ENCODE measurements around the gene GDPD2.

Gene GDPD2

GRCh38 chrX:70444946-70445656 lies 22.0 kb downstream of the GDPD2 start:
- no peaks in the 10 kb centered on the region for H3K9me3 Mint-ChIP-seq
- no peaks in the 10 kb centered on the region for H3K36me3 Mint-ChIP-seq (ENCODE audit: insufficient read depth)
- H3K4me3 Mint-ChIP-seq = peak overlapping the region; percentile 53
- H3K27ac Mint-ChIP-seq (ENCODE audit: low read depth) = no peak overlapping the region
- DNase-seq (ENCODE audit: low spot score in 2 of 2) (no peak), ATAC-seq (replicated peaks; ENCODE audit: extremely low read depth, poor library complexity, severe bottlenecking) (peak; percentile 49)
- H3K27me3 Mint-ChIP-seq = peaks cover 35% of the 10 kb centered on the region
- H3K4me1 Mint-ChIP-seq = no peaks in the 10 kb centered on the region

DNA sequence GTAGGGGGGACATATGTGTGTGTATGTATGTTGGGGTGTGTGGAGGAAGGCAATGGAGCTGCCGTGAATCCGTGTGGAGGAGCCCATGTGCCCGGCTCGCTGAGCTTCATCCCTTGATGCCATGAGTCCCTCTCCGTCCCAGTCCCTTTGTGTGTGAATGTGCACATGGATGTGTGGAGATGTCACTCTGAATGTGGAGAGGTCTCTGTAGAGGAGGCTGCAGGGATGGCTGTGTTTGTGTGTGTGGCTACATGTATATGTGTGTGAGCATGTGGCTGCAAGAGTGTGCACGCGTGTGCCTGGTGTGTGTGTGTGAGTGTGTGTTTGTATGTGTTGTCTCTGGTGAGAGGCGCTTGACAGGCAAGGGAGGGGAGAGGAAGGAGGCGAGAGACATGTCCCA lies 22.8 kb downstream of the GDPD2 start:
- no peak for ATAC-seq (replicated peaks; ENCODE audit: extremely low read depth, poor library complexity, severe bottlenecking)
- peaks cover 26% of the 10 kb centered on the region for H3K27me3 Mint-ChIP-seq
- H3K4me3 Mint-ChIP-seq = peak overlapping the region; percentile 38

GRCh38 chrX:70446380-70447350 lies 23.6 kb downstream of the GDPD2 start:
- Mint-ChIP-seq H3K4me3 (no peak overlapping the region), H3K27ac (ENCODE audit: low read depth) (no peak overlapping the region)

More for the DNA sequence above, 22.8 kb downstream of the GDPD2 start:
- Mint-ChIP-seq H3K36me3 (ENCODE audit: insufficient read depth) (no peaks in the 10 kb centered on the region), H3K9me3 (no peaks in the 10 kb centered on the region), H3K27ac (ENCODE audit: low read depth) (no peak overlapping the region), H3K4me1 (no peaks in the 10 kb centered on the region)
- DNase-seq (ENCODE audit: low spot score in 2 of 2) = no peak

DNA sequence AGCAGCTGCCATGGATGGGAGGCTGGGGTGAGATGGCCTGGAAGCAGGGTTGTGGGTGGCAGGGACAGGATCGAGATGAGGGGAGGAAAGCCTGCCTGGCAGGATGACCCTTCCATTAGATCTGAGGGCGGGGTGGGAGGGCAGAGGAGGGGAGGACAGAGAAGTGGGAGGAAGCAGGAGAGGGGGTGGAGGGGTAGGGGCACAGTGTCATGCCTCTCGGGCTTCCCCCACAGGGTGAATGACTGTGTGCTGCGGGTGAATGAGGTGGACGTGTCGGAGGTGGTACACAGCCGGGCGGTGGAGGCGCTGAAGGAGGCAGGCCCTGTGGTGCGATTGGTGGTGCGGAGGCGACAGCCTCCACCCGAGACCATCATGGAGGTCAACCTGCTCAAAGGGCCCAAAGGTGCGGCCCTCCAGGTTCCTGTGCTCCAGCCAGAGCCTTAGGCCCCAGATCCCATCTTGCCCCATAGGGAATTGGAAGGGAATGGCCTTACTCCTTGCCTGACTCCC lies 26.4 kb downstream of the GDPD2 start:
- no peak for ATAC-seq (replicated peaks; ENCODE audit: extremely low read depth, poor library complexity, severe bottlenecking)
- H3K27me3 Mint-ChIP-seq = peaks cover 7% of the 10 kb centered on the region

More at GRCh38 chrX:70446380-70447350, 23.6 kb downstream of the GDPD2 start:
- ATAC-seq (replicated peaks; ENCODE audit: extremely low read depth, poor library complexity, severe bottlenecking) = no peak
- no peaks in the 10 kb centered on the region for H3K9me3 Mint-ChIP-seq
- H3K27me3 Mint-ChIP-seq = peaks cover 19% of the 10 kb centered on the region
- no peak for DNase-seq (ENCODE audit: low spot score in 2 of 2)
- no peaks in the 10 kb centered on the region for H3K4me1 Mint-ChIP-seq
- H3K36me3 Mint-ChIP-seq (ENCODE audit: insufficient read depth) = no peaks in the 10 kb centered on the region

DNA sequence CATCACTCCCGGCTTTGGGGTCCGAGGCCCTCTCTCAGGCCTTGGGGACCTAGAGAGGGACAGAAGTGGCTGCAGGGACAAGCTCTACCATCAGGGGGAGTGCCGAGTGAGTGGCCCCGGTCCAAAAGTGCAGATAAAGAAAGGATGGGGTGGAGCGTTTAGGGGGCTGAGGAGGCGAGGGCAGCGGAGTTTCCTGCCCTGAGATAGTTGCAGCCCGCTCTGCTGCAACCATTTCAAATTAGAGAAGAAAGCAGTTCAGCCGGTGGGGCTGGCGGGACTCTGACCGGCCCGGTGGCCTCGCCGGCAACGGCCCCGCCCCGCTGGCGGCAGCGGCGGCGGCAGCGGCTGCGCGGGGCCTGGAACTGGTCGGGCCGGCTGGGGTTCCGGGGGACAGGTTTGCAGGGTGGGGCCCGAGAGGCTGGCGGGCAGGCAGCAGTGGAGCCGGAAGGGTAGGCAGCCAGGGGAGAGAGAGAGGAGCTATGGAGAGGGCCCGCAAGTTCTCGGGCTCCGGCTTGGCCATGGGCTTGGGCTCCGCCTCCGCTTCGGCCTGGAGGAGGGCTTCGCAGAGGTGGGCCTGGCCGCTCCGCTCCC lies 29.1 kb downstream of the GDPD2 start:
- ATAC-seq (replicated peaks; ENCODE audit: extremely low read depth, poor library complexity, severe bottlenecking) (peak; percentile 43), DNase-seq (ENCODE audit: low spot score in 2 of 2) (peak; percentile 27 to 43)

More for the DNA sequence above, 26.4 kb downstream of the GDPD2 start:
- DNase-seq (ENCODE audit: low spot score in 2 of 2) = no peak
- no peak overlapping the region for H3K27ac Mint-ChIP-seq (ENCODE audit: low read depth)
- H3K4me3 Mint-ChIP-seq = no peak overlapping the region
- H3K36me3 Mint-ChIP-seq (ENCODE audit: insufficient read depth) = peaks cover 1% of the 10 kb centered on the region
- peaks cover 27% of the 10 kb centered on the region for H3K4me1 Mint-ChIP-seq
- no peaks in the 10 kb centered on the region for H3K9me3 Mint-ChIP-seq

DNA sequence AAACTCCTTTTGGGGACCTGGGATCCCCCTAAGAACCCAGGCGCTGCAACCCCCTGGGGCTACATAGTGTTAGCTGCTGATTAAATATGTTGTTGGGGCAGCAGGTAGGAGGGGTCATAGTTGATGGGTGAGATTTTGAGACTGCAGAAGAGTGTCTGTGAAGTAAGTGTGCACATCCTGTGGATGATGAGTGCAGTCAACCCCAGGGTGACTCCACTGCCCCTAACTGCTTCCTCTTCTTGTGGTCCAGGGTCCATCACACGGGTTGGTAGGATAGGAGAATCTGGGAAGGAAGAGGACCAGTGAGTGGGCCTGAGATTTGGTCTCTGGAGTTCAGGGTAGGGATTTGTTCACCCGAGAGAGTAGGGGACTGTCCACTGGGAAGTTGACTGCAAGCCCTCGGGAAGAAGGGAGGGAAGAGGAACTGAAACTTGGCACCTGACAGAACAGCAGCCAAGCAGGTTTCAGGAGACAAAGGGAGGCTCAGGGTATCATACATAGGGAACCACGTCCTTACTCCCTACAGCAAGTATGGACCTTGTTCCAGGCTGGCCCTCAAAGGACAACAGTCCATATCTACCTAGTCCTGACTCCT lies 30.0 kb downstream of the GDPD2 start:
- peak overlapping the region; percentile 86 for H3K4me3 Mint-ChIP-seq
- no peaks in the 10 kb centered on the region for H3K27me3 Mint-ChIP-seq
- peak overlapping the region; percentile 90 for H3K27ac Mint-ChIP-seq (ENCODE audit: low read depth)
- H3K9me3 Mint-ChIP-seq = no peaks in the 10 kb centered on the region
- DNase-seq (ENCODE audit: low spot score in 2 of 2) (no peak), ATAC-seq (replicated peaks; ENCODE audit: extremely low read depth, poor library complexity, severe bottlenecking) (no peak)
- H3K4me1 Mint-ChIP-seq = peaks cover 49% of the 10 kb centered on the region
- H3K36me3 Mint-ChIP-seq (ENCODE audit: insufficient read depth) = peaks cover 8% of the 10 kb centered on the region

More for the DNA sequence above, 29.1 kb downstream of the GDPD2 start:
- Mint-ChIP-seq H3K36me3 (ENCODE audit: insufficient read depth) (peaks cover 8% of the 10 kb centered on the region), H3K9me3 (no peaks in the 10 kb centered on the region), H3K4me1 (peaks cover 48% of the 10 kb centered on the region), H3K4me3 (peak overlapping the region; percentile 84), H3K27ac (ENCODE audit: low read depth) (peak overlapping the region; percentile 90), H3K27me3 (no peaks in the 10 kb centered on the region)

DNA sequence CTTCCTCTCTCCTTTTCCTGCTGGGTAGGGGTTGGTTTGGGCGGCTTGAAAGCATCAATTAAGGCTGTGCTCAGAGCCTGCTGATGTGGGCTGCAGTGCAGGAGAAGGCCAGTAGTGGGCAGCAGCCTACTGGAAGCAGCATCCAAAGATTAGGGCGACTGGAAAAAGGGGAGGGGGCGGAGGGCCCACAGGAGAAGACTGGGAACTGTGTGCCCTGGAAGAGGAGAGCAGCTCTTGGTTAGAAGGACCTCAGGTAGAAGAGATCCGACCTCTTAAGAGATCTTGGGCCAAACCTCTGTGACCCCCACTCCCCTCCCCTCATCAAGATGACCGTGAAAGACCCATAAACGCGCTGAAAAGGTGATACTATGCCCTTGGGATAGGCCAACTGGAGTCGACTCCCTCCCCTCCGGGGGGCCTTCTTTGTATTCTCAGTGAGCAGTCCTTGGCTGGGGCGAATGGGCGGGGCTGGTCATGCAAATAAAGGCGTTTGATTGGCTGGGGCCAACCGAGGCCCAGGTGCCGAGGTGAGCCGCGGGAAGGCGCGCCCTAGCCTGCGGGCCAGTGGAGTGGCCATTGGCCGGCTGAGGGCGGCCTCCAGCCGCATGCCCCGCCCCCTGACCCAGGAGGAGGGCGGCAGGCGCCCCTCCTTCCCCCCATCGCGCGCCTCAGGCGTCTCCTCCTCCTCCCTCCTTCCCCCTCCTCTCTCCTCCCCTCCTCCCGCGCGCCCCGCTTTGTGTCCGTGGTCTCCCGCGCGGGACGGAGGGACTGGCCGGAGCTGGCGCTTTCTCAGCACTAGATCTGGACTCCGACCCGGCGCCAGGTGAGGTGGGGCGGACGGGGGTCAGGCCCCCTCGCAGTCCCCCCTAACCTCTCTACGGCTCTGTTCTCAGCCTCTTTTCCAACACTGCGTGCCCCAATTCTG lies 31.6 kb downstream of the GDPD2 start:
- Mint-ChIP-seq H3K4me3 (peak overlapping the region; percentile 86), H3K27me3 (no peaks in the 10 kb centered on the region), H3K9me3 (no peaks in the 10 kb centered on the region), H3K4me1 (peaks cover 49% of the 10 kb centered on the region), H3K27ac (ENCODE audit: low read depth) (peak overlapping the region; percentile 93), H3K36me3 (ENCODE audit: insufficient read depth) (peaks cover 8% of the 10 kb centered on the region)
- ATAC-seq (replicated peaks; ENCODE audit: extremely low read depth, poor library complexity, severe bottlenecking) (peak; percentile 68), DNase-seq (ENCODE audit: low spot score in 2 of 2) (peak; percentile 45 to 55)

DNA sequence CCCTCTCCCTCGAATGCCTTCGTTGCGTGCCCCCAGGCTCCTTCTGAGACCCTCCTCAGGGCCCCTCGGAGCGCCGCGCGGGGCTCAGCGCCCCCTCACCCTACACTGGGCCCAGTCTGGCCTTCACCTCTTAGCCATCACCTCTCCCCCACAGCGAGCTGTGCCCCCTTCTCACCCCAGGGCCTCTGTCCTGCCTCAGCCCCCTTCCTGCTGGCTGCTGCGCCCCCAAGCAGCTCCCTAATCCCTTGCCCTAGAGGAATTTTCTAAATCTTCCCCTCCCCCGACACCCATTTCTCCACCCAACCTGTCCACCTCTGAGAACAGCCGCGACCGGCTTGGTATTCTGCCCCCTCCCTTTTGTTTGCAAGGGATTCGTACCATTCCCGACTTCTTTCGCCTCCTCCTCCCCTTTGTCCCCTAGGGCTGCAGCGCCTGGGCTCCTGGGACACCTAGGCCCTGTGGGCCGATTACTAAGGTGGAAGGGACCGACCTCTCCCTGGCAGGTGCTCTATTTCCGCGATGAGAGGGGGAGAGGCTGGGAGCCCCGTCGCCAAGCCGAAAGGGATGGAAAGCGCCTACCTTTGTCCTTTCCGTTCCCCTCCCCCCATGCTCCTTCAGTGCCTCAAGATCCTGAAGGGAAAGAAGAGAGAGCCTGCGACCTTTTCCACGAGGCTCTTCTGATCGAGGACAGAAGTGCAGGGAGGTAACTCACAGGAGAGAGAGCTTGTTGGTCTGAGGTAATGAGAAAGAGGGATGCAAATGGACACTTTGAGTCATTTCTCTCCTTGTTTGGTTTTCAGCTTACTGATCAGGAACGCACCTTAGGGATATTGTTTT lies 32.5 kb downstream of the GDPD2 start:
- ATAC-seq (replicated peaks; ENCODE audit: extremely low read depth, poor library complexity, severe bottlenecking) (no peak), DNase-seq (ENCODE audit: low spot score in 2 of 2) (no peak)
- no peaks in the 10 kb centered on the region for H3K9me3 Mint-ChIP-seq
- peak overlapping the region; percentile 93 for H3K27ac Mint-ChIP-seq (ENCODE audit: low read depth)
- peaks cover 14% of the 10 kb centered on the region for H3K36me3 Mint-ChIP-seq (ENCODE audit: insufficient read depth)
- H3K4me1 Mint-ChIP-seq = peaks cover 49% of the 10 kb centered on the region
- peak overlapping the region; percentile 86 for H3K4me3 Mint-ChIP-seq
- no peaks in the 10 kb centered on the region for H3K27me3 Mint-ChIP-seq

- Mint-ChIP-seq H3K27me3 (no peaks in the 10 kb centered on the region), H3K9me3 (no peaks in the 10 kb centered on the region), H3K27ac (ENCODE audit: low read depth) (peak overlapping the region; percentile 93), H3K36me3 (ENCODE audit: insufficient read depth) (peaks cover 17% of the 10 kb centered on the region), H3K4me1 (peaks cover 49% of the 10 kb centered on the region), H3K4me3 (peak overlapping the region; percentile 86)
- ATAC-seq (replicated peaks; ENCODE audit: extremely low read depth, poor library complexity, severe bottlenecking) (no peak), DNase-seq (ENCODE audit: low spot score in 2 of 2) (no peak)
Observed at GRCh38 chrX:70456256-70456655, 33.1 kb downstream of the GDPD2 start.

DNA sequence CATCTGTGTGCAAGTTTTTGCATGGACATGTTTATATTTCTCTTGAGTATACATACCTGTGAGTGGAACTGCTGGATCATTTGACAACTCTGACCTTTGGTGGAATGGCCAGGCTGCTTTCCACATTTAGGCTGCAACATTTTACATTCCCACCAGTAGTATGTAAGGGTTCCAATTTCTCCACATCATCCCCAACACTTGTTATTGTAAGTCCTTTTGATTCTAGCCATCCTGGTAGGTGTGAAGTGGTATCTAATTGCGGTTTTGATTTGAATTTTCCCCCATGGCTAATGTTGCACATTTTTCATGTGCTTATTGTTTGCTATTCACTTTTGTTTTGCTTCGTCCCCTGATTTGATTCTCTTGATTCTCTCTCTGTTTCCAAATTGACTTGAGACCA lies 37.9 kb downstream of the GDPD2 start:
- Mint-ChIP-seq H3K36me3 (ENCODE audit: insufficient read depth) (peaks cover 16% of the 10 kb centered on the region), H3K9me3 (no peaks in the 10 kb centered on the region), H3K27me3 (no peaks in the 10 kb centered on the region), H3K4me3 (no peak overlapping the region), H3K4me1 (peaks cover 18% of the 10 kb centered on the region), H3K27ac (ENCODE audit: low read depth) (no peak overlapping the region)
- DNase-seq (ENCODE audit: low spot score in 2 of 2) (no peak), ATAC-seq (replicated peaks; ENCODE audit: extremely low read depth, poor library complexity, severe bottlenecking) (no peak)

DNA sequence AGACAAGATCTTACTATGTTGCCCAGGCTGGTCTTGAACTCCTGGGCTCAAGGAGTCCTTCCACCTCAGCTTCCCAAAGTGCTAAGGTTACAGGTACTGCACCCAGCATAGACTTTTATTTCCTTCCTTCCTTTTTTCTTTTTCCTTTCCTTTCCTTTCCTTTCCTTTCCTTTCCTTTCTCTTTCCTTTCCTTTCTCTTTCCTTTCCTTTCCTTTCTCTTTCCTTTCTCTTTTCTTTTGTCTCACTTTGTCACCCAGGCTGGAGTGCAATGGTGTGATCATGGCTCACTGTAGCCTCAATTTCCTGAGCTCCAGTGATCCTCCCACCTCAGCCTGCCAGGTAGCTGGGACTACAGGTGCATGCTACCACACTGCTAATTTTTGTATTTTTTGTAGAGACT lies 40.9 kb downstream of the GDPD2 start:
- Mint-ChIP-seq H3K27ac (ENCODE audit: low read depth) (peak overlapping the region; percentile 76), H3K36me3 (ENCODE audit: insufficient read depth) (peaks cover 14% of the 10 kb centered on the region), H3K4me3 (no peak overlapping the region), H3K9me3 (no peaks in the 10 kb centered on the region), H3K27me3 (no peaks in the 10 kb centered on the region), H3K4me1 (peaks cover 5% of the 10 kb centered on the region)
- ATAC-seq (replicated peaks; ENCODE audit: extremely low read depth, poor library complexity, severe bottlenecking) (no peak), DNase-seq (ENCODE audit: low spot score in 2 of 2) (no peak)

Data from central memory CD8-positive, alpha-beta T cell (primary cell).